Activated T-cell treated with anti-CD3 and anti-CD28 coated beads for 4 hours (primary cell): ENCODE data around the gene GADD45A.

Experiments used
- DNase-seq: peaks from one replicate; pipeline ENCODE4 v3.0.0-alpha.2; 2020

GADD45A gene

DNA sequence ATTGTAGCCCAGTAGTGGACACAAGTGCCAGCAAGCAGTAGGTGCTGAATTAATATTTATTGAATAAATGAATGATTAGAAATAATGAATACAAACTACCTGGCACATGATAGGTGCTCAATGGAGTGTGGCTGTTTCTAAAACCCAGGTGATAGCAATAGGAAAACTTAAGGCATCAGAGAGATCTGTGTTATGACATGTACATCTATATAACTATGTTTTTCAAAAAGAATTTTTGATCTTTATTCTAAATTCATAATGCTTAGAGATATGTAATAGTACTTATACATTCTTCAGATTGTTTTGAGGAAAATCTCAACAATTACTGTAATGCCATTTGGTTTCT, 5.0 kb downstream of the GADD45A start:
- no peak for DNase-seq

DNA sequence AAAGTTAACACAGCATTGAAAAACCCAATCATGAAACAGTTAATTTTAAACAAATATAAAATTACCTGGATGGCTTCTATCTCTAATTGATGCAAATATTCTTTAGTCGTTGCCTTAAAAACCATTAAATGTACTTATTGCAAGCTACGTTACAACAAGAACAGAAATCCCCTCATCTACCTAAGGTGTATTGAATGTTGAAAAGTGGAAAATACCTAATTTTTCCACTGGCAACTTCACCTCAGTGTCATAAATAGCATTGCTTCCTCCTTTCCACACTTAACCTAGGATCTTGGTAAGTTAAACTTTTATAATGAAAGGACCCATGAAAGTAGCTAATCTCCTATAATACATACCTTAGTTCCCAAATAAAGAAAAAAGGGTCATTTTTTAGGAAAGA, 5.4 kb downstream of the GADD45A start:
- no peak for DNase-seq

DNA sequence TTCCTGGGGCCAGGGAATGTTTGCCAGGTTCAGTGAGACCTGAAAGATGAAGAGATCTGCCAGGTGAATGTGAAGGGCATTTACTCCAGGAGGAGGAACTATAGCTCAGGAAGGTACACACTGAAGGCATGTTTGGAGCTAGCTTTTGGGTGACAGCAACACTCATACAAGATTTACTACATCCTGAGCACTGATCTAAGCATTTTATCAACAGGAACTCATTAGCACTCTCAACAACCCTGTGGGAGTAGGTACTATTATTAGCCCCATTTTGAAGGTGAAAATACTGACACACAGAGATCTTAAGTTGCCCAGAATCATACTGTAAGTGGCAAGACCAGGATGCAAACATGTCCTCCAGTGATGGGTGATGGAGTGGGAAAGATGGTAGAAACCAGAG, 6.7 kb downstream of the GADD45A start:
- DNase-seq: no peak

DNA sequence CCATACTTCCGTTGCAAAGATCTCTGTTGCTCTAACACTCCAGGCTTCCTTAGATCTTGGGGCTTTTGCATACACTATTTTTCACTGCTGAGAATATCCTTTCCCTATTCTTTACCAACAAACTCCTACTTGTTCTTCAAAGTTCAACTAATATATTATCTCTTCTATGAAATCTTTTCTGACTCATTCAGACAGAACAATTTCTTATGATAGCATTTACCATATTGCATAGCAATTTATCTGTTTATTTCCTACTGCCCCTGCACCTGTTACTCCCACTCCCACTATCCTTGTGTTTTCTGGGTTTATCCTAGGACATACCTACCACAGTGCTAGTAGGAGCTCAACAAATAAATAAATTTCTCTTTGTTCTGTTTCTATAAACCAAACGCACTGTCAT, 11.0 kb downstream of the GADD45A start:
- DNase-seq: no peak

DNA sequence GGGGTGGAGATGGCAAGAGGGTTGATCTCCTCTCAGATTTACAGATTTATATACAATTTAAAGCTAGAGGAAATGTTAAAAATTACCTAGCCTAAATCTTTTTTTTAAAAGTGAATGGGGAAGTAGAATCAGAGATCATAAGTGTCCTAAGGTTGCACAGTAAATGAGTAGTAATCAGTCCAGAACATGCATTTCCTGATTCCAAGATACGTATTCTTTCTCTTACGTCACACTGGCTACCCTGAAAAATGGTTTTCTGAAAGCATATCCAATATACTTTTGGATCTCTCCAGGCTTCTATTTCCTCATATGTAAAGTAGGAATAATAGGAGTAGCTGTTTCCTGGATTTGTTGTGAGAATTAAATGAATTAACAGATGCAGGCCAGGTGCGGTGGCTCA, 11.7 kb downstream of the GADD45A start:
- no peak for DNase-seq

DNA sequence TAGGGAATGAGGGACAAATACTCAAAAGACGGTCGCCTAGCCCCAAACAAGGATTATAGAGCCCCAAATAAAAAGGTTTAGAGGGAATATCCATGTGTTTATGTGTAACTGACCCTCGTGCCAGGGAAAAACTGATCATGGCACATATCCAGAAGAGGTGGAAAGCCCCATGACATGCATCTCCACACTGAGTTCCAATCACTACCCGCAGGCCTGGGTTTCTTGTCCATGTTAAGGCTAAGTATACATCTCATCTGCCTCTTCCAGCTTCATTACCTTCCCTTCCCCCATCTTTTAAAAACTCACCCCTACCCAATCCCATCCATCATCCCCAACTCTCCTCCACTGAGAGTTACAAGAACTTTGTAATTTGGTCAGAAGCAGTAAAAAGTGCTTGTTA, 15.2 kb downstream of the GADD45A start:
- no peak for DNase-seq

DNA sequence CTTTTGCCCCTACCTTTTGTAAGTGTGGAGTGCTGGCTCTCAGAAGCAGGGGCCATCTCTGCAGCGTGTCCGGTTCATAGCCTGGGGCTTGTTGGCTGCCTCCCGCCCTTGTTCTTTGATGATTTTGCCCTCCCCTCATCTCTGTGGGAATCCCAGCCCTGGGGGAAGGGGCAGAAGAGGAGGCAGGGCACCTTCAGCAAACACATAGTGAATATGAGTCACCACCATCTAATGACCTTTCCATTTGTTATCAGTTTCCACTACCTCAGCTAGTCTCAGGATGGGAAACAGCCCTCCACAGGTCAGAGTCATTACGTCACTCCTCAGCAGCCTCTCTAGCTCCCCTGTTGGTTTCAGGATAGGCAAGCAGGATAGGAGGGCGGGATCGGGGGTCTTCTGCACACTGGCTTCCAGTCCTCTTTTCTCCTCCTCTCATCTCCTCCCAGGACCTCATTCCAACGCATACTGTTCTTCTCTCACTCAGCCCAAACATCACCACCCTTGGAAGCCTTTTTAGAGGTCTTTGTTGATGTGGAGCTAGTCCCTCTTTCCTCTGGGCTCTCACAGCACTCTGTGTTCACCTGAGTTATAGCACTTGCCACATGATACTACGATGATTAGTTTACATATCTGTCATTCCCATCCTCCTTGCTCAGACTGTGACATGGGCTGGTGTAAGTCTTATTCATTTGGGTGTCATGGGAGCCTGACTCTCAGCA, 15.8 kb downstream of the GADD45A start:
- DNase-seq: no peak

DNA sequence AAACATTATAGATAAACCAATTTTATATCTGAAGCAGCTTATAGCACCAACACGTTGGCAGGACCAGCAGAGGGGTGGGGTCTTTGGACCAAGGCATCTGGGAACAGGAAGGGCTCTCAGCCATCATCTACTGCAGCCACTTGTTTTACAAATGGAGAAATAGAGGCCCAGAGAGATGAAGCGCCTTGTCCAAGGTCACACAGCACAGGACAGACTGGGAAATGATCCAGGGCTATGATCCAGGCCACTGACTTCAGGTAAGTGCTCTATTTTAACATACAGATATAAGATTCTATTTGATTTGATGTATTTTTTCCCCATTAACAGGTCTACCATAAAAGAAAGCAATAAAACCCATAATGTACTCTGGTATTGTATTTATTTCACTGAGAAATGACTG, 16.9 kb downstream of the GADD45A start:
- DNase-seq: no peak

DNA sequence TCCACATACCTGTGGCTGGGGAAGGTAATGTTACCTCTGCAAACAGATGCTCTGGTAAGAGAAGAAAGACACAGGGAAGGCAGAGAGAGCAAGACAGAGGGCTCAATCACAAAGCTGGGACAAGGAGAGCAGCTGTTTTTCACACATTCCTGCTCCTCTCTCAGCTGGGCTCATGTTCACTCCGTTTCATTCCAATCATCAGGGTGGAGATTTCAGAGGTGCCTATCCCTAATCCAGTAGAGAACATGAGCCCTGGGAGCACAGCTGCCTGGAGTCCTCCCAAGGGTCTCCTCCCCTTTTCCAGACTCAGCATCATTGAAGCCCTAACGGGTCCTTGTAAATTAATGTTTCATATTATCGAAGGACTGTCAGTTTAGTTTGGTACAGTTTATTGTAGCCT, 19.4 kb downstream of the GADD45A start:
- no peak for DNase-seq

DNA sequence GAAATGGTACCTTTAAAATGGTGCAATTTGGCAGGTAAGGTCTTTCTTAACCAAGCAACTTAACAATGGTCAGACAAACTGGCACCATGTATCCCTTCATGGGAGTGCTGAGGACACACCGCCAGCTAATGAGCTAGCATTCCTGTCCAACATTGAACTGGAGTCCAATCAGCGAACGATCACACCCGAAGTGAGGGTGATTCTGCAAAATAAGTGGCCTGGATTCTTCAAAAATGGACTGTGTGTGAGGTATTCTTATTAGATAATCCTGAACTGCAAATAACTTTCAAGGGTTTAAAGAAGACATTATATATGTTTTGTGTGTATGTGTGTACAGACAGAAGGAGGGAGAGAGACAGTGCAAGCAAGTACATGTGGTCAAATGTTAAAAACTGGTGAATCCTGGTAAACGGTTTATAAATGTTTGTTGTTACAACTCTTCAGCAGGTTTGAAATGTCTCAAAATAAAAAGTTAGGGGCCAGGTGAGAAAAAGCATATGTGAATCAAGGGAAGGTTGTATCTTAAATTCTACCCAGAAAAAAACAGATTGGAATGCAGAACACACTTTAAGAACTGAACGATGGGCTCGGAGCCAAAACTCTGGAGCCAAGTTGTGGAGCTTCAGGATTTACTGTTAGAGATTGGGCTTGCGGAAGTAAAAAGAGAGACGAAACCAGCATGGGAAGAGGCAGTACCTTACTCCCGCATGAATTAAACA, 20.9 kb downstream of the GADD45A start:
- no peak for DNase-seq

DNA sequence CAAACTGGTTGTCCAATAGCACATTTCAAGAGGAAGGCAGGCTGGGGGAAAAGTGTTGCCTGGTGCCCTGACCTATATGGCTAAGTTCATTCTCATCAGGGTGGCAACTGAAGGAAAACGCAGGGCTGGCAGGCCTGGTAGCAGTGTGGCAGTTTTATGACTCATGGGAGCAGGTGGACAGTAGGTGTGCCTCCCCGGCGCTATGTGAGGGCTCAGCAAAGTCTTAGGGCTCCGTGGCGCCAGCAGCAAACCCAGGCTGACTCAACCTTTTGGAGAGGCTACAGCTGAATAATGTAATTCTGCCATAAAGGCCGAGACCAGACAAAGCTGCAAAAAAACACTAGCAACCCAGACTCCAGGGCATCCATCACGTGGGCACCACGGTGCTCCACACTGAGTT, 23.6 kb downstream of the GADD45A start:
- no peak for DNase-seq

DNA sequence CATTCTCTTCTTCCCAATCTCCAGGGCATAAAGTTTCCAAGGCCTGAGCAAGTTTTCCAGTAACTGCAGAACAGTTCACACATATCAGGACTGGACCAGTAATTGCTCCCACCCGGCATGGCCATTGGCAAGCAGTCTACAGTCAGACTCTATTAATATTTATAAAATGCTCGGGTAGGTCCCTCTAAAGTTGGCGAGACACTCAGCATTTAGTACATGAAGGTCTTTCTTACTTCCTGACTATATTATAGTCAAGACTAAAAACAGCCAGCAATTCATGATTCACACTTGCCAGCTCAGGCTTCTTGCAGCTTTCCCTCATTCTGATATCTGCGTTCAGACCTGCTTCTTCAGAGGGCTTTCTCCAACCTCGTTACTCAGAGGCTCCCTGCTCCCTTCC, 25.4 kb downstream of the GADD45A start:
- DNase-seq: no peak

DNA sequence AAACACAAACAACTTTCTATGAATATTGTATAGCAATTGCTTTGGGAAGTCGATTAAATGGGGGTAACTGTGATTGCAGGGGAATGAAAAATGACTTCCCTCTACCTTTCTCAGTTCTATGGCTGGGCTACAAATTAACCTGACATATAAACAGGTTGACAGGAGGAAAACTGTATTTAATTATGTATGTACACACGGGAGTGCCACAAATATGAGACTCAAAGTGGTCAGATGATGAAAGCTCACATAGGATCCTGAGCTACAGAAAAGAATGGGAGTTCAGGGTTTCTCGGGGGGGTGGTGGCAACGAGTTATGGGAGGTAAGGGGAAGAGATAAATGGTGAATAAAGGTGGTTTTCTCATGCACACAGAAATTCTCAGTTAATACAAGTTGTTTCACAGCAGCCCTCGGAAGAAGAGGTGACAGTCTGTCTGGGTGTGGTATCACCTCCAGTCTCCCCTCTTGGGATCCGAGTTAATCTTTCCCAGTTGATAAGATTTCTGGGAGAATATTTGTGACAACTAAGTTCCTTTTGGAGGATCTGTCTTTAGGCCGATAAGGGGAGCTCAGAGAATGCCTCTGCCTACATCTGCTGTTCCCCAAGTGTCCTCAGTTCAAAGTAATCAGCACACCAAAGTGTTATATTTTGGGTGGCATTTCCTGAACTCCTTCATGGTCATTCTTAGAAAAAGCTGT, 26.3 kb downstream of the GADD45A start:
- no peak for DNase-seq

DNA sequence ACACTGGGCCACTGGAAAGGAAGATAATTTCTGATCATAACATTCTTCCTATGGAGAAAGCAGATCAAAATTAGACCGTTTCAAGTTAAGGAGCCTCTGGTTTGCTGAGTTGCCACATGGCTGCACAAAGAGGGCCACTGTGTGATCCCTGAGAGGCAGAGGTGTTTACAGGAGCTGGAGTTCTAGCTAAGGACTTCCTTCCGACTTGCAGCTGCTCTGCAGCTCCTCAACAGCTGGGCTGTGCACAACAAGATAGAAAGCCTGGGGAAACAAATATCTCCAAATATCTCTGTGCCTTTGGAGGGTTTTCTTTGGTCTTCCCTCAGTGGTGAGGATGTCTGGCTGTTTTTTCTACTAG, 26.8 kb downstream of the GADD45A start:
- DNase-seq: no peak

DNA sequence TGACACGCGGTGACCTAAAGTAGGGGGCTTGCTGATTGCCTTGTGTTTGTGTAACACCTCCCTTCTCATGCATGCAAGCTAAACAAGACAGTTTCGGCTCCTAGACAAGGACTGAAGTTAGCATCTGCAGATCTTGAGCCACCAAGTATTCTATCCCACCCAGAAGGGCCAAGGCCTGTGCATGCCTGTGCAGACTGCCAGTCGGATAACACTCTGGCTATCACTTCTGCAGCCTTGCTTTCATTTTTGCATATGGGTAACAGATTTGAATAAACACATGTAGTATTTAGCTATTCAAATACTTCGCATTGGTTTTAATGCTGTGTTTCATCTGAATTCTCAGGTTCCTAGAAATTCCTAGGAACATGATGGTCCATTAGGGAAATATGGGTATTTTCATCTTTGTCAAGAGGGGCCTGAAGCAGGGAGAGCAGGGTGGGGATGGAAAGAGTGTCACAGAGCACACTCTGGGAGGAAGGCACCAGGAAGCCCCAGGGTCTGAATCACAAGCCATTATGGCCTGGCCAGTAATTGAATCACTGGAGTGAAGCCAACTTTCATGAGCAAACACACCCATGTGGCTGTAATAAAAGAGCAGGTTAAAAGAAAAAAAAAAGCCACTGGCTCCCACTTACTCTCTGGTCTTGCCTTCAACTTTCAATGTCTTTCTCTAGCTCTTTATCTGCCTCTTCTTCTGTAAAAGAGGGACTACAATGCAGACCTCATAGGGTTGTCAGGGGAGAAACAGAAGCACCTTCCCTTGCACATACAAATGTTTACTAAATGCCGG, 28.3 kb downstream of the GADD45A start:
- DNase-seq: no peak

DNA sequence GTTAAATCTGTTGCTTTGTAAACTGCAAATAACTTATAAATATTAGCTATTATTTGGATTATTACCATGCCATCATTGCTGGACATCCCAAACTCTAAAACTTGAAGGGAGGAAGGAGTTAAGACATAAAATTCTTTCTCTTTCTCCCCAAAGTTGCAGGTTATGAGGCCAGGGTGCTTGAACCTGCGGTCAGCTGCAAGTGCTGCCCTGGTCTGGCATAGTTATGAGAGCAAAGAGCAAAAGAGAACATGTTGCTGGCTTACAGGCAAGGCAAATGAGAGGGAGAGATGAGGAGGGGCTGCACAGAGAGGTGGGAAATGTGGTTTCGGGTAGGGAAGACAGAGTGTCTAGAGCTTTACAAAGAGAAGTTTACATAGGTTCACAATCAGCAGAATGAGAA, 30.8 kb downstream of the GADD45A start:
- DNase-seq: no peak

DNA sequence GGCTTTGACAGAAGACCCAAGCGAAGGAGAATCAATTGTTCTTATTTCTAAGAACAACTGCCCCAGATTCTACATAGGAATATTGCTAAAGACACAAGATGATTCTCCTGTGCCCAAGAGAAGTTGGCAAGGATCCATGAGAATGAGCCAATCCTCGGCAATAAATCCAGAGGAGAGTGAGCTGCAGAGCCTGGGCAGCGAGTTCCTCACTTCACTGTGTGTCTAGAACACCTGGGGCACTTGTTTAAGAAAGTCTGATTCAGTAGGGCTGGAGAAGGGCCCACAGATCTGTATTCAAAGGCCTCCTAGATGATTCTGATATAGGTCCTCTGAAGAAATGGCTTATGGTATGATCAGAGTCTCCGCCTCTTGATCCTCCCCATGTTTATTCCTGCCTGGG, 31.8 kb downstream of the GADD45A start:
- no peak for DNase-seq

DNA sequence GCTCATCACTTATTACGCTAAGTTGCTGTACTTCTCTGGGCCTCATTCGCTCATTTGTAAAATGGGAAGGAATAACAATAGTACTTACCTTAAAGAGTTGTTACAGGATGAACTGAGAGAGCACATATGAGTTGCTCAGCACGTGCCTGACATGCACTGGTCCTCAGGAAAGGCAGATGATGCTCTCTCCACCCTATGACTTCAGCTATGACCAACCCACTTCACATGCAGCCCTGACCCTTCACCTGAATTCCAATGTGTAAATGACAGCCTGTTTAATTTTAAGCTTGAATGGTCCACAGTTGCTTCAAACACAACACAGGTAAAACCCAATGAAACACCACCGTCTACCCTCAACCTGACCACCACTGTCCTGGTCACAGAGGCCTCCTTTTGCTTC, 32.9 kb downstream of the GADD45A start:
- DNase-seq: no peak

DNA sequence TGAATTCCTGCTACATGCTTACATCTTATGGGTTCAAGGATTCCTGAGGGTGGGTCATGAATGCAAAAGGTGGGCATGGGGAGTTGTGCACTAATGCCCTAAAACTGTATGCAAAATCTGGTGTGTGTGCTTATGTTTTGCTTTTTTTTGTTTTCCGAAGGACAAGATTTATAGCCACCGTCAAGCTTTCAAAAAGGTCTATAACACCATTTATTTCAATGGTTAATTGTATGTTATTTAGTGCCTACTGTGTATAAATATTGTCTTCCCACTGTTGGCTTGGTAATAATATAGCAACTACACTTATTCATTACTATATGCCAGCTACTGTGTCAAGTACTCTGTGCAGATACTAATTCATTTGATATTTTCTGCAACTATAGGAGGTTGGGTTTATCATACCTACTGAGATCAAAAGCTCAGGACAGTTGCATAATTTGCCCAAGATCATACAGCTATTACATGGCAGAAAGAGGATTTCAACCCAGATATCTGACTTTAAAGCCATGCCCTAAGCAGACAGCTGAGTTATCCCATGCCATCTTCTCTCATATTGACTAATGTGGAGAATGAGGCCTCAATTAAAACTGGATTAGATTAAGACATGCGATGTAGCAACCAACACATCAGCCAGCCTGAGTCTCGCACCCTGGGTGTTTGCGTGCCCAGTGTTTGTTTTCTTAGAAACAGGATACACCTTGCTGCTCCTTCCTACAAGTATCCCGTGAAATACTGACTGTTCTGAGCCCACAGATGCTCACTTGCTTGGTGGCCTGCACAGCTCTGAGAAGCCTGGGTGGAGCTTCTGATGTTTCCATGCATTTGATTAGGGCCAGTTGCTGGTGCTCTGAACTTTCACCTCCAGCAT, 34.6 kb downstream of the GADD45A start:
- no peak for DNase-seq

DNA sequence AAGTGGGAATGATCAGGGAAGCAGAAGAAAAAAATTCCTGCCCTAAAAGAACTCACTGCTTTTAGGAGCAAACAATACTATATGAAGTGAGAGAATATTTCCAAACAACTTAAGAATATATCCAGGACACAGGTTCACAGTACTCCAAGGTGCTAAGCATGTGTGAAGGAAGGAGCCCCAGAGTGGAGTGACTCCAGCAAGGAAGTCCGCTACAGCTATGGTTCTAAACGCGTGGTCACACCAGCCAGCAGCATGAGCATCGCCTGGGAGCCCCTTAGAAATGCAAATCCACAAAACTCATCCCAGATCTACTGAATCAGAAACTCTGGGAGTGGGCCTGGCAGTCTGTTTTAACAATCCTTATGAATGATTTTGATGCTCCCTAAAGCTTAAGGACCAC, 36.1 kb downstream of the GADD45A start:
- DNase-seq: no peak

DNA sequence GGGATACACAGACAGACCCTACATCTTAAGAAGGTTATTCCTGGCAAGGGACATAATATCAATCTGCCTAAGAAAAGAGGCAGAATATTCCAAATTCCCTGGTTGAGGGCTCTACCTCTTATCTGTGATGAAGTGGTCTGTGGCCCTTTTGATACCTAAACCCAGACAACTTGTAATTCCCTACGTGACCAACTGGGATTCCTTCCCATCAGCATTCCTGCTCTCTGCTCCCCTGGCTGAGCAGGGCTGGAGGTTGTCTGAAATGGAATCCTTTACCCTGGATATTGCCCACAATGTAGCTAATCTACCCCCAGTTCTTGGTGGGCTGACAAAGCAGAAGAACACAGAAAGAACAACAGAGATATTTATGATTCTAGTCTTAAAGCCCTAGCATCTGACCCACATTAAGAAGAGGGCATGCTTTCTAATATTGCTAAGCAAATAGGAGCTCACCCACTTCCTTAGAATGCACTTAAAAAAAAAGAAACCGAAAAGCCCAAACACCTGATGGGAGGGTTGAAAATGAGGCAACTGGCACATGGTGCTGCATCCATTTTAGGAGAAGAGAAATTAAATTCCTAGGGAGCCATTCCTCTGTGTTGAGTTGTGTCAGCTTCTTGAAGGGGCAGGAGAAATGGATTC, 36.8 kb downstream of the GADD45A start:
- DNase-seq: no peak

DNA sequence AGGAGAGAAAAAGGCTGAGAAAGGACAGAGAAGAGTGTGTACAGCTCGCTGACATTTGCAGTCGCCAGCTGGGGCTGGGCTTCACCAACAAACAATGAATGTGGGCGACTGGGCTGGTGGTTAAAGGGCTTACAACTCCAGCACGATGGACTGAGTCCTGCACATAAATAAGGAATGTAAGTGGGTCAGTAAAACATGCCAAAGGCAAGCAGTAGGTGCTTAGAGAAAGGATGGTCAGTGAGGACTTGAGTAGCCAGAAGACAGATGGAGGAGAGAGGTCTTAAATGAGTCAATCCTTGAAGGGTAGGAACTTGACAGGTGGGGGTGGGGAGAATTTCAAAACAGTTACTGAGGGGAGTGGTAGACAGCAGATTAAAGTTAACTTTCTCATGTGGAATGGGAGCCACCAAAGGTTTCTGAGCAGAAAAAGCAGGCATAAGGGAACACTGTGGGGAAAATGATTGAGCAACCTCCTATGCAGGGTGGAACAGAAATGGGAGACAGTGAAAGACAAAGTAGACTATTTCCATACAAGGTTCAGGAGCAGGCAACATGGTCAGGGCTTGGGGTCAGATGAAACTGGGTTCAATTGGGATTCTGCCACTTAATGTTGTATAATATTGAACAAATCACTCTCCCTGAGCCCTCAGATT, 37.4 kb downstream of the GADD45A start:
- no peak for DNase-seq
